ENCODE data around the gene BABAM2.

DNA sequence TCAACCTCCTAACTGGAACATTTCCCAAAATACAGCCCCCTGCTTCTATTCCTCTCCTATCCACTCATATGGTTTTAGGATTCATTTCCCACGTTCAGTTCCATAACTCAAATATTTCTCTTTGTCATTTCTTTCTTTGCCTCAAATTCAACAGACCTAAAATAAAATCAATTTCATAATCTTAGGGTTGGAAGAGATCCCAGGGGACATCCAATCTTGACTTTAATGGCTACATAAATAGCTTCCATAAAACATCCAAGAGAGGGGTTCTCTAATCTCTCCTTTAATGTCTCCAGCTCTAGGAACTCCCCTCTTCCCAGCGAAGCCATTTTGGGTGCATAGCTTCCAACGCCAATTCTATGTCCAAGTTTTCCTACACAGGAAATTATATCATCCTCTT, 34.1 kb upstream of the BABAM2 start:
- TF ChIP-seq EZH2 (IDR thresholded peaks at IDR 0.05; ENCODE audit: insufficient read depth, poor library complexity, severe bottlenecking) (no peak), EZH2phosphoT487 (IDR thresholded peaks at IDR 0.05; ENCODE audit: insufficient read depth, low read depth) (no peak)
